SH-SY5Y (cell line): ENCODE measurements around the gene IL1R1.

Source experiments
- GATA2 ChIP-seq: IDR thresholded peaks from 2 replicates; pipeline ENCODE4 v1.6.1; 2011; ENCODE audit warnings: mild to moderate bottlenecking, low read depth, low read length
- GATA3 ChIP-seq: IDR thresholded peaks from 2 replicates; pipeline ENCODE4 v1.6.1; 2011; ENCODE audit warnings: low read depth, mild to moderate bottlenecking, low read length, moderate library complexity

DNA sequence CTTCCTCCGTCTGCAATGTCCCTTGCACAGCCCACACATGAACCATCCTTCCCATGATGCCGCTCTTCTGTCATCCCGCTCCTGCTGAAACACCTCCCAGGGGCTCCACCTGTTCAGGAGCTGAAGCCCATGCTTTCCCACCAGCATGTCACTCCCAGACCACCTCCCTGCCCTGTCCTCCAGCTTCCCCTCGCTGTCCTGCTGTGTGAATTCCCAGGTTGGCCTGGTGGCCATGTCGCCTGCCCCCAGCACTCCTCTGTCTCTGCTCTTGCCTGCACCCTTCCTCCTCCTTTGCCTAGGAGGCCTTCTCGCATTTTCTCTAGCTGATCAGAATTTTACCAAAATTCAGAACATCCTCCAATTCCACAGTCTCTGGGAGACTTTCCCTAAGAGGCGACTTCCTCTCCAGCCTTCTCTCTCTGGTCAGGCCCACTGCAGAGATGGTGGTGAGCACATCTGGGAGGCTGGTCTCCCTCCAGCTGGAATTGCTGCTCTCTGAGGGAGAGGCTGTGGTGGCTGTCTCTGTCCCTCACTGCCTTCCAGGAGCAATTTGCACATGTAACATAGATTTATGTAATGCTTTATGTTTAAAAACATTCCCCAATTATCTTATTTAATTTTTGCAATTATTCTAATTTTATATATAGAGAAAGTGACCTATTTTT lies 35.4 kb downstream of the IL1R1 start:
- TF ChIP-seq GATA3 = no peak
- no peak for TF ChIP-seq GATA2
